Prostate gland (tissue), 2 donors: ENCODE measurements around the gene IQSEC3.

Experiments used
- CTCF ChIP-seq, 4 experiments: fragments of 200-600 bp in 2 of 4; fragments of 450-650 bp in 2 of 4; sonication (generic) in 2 of 4; IDR thresholded peaks; 1 replicate in 3 of 4; 2 replicates in 1 of 4; pipeline ENCODE4 v1.5.1; 2016 to 2019; ENCODE audit warnings: antibody characterized with exemption in 4 of 4, mild to moderate bottlenecking in 2 of 4, moderate library complexity in 2 of 4
- POLR2A ChIP-seq: fragments of 450-650 bp; IDR thresholded peaks from one replicate; pipeline ENCODE4 v1.6.1; 2016; ENCODE audit warnings: antibody characterized with exemption, mild to moderate bottlenecking

- TF ChIP-seq CTCF (IDR thresholded peaks at IDR 0.05) (no peak), POLR2A (no peak)
These were observed 42.0 kb downstream of the IQSEC3 start for GRCh38 chr12:108594-108993.
